ENCODE measurements around the gene HMCN2. TPM values are rescaled to one million over a fixed set of nuclear protein-coding genes. Genes with fewer than 3 reads are reported as not detected.

The HMCN2 gene
- total RNA-seq, 1 experiment from 2014 or later = 8.6 TPM

GRCh38 chr9:130315446-130316226, 50.1 kb downstream of the HMCN2 start:
- no peak overlapping the region for H2BK5ac ChIP-seq (ENCODE audit: insufficient read length, low read length)
- Mint-ChIP-seq H3K9me3 (no peaks in the 10 kb centered on the region), H3K27me3 (ENCODE audit: low read depth) (no peaks in the 10 kb centered on the region)

More at GRCh38 chr9:130315446-130316226, 50.1 kb downstream of the HMCN2 start:
- Histone ChIP-seq H3K23me2 (ENCODE audit: insufficient read length, low read depth, low read length, poor library complexity, severe bottlenecking) (no peaks in the 10 kb centered on the region), H3K23ac (ENCODE audit: insufficient read length, low read depth, low read length) (no peak overlapping the region), H3K9ac (ENCODE audit: extremely low read depth, insufficient read length, low read length) (no peak overlapping the region), H2BK20ac (ENCODE audit: low read depth, low read length, poor library complexity, severe bottlenecking) (no peak overlapping the region), H3K79me1 (ENCODE audit: insufficient read depth, low read depth, low read length, poor library complexity, severe bottlenecking) (no peaks in the 10 kb centered on the region), H3K4ac (ENCODE audit: low read depth, low read length) (no peak overlapping the region), H2AK5ac (ENCODE audit: insufficient read length, low read length) (no peak overlapping the region), H3K4me2 (ENCODE audit: insufficient read depth, insufficient read length, low read length) (no peak overlapping the region), H3K18ac (ENCODE audit: insufficient read length, low read depth, low read length) (peak overlapping the region; percentile 15), H4K20me1 (ENCODE audit: control insufficient read depth, insufficient read depth, insufficient read length) (no peaks in the 10 kb centered on the region), H3K14ac (ENCODE audit: insufficient read depth, low read length) (peak overlapping the region; percentile 13; the same call in 1 of the 2 replicates), H3K4me1 (ENCODE audit: insufficient read depth, low read length) (no peaks in the 10 kb centered on the region), H3K56ac (ENCODE audit: insufficient read length, low read depth, low read length) (no peak overlapping the region), H3K27ac (ENCODE audit: insufficient read length, low read depth, low read length) (no peak overlapping the region), H2BK120ac (ENCODE audit: low read depth, low read length, poor library complexity, severe bottlenecking) (no peak overlapping the region), H4K5ac (ENCODE audit: insufficient read length, low read depth, low read length) (no peak overlapping the region), H4K91ac (ENCODE audit: insufficient read length, low read depth, low read length) (no peak overlapping the region), H2AFZ (ENCODE audit: low read length) (no peak overlapping the region), H3K9me3 (ENCODE audit: control insufficient read depth, low read depth, low read length) (no peaks in the 10 kb centered on the region), H3K79me2 (ENCODE audit: insufficient read depth, low read length) (no peaks in the 10 kb centered on the region), H2BK15ac (ENCODE audit: low read depth, low read length) (no peak overlapping the region), H3K27me3 (ENCODE audit: insufficient read depth, low read length) (no peaks in the 10 kb centered on the region), H3T11ph (ENCODE audit: low read length) (no peak overlapping the region), H4K8ac (replicated peaks; ENCODE audit: insufficient read length, low read depth, low read length) (no peak overlapping the region), H2BK12ac (ENCODE audit: insufficient read length, low read depth, low read length) (no peak overlapping the region)
- no CpG with 5 or more reads among the region's 13 CpGs for WGBS (ENCODE audit: extremely low coverage, insufficient read length, low lambda C conversion rate)
- H3K36me3 Mint-ChIP-seq (ENCODE audit: insufficient read depth in 1 of 3, low read depth in 3 of 3) = peaks cover 0 to 14% (median 0%) of the 10 kb centered on the region in 3 experiments; a peak in 6 of 7 replicates
- H3K27ac Mint-ChIP-seq = peak overlapping the region in 2 of 3 experiments; percentile 71 to 86; a peak in 3 of 7 replicates
- no peak overlapping the region; a peak in 2 of 5 replicates for H3K4me3 Mint-ChIP-seq
- TF ChIP-seq CTCF (conservative IDR thresholded peaks at IDR 0.05) = no peak
- peaks cover 6 to 36% of the 10 kb centered on the region in 2 experiments for H3K4me1 Mint-ChIP-seq
- no peak for DNase-seq

All from H9 (cell line).